ENCODE data around the gene LCK.

Gene LCK

GRCh38 chr1:32250893-32251716 is at the start of gene LCK:
LCK (plus strand) TSS chr1:32251265; CDS start chr1:32274330, 23,065 bp downstream.
- DNase-seq (ENCODE audit: low read depth in 2 of 2): peak in 1 of 2 donors; percentile 33

GRCh38 chr1:32204943-32205361 is 46.1 kb upstream of the LCK start:
- no peak for DNase-seq (ENCODE audit: low read depth in 2 of 2)

- peak; percentile 65 to 72 for DNase-seq (ENCODE audit: low read depth in 2 of 2)
Measured at GRCh38 chr1:32205401-32206370, 45.4 kb upstream of the LCK start, which contains the start of gene IQCC. IQCC (plus strand) TSS chr1:32205671; CDS start chr1:32205682, 11 bp downstream.

- DNase-seq (ENCODE audit: low read depth in 2 of 2): no peak
Measured at GRCh38 chr1:32208469-32208868, 42.6 kb upstream of the LCK start.

- DNase-seq (ENCODE audit: low read depth in 2 of 2): no peak
Measured at GRCh38 chr1:32208891-32209328, 42.2 kb upstream of the LCK start, which contains the start of gene DCDC2B. DCDC2B (plus strand) TSS chr1:32209089; CDS start chr1:32209094, 5 bp downstream.

- DNase-seq (ENCODE audit: low read depth in 2 of 2): peak in 1 of 2 donors; percentile 33
Measured at GRCh38 chr1:32215629-32216480, 35.2 kb upstream of the LCK start.

- no peak for DNase-seq (ENCODE audit: low read depth in 2 of 2)
Measured at GRCh38 chr1:32216566-32216965, 34.5 kb upstream of the LCK start.

GRCh38 chr1:32219022-32219421 is 32.0 kb upstream of the LCK start:
- no peak for DNase-seq (ENCODE audit: low read depth in 2 of 2)

- no peak for DNase-seq (ENCODE audit: low read depth in 2 of 2)
Measured at GRCh38 chr1:32220746-32221580, 30.1 kb upstream of the LCK start.

- no peak for DNase-seq (ENCODE audit: low read depth in 2 of 2)
Measured at GRCh38 chr1:32221581-32221979, 29.5 kb upstream of the LCK start.

- peak; percentile 82 to 86 for DNase-seq (ENCODE audit: low read depth in 2 of 2)
Measured at GRCh38 chr1:32221980-32222755, 28.9 kb upstream of the LCK start, which contains the start of the genes EIF3I and TMEM234. EIF3I (plus strand) TSS chr1:32222407; CDS start chr1:32222442, 35 bp downstream. TMEM234 (minus strand) TSS chr1:32222353; CDS start chr1:32222322, 31 bp downstream.

- no peak for DNase-seq (ENCODE audit: low read depth in 2 of 2)
Measured at GRCh38 chr1:32223683-32224082, 27.4 kb upstream of the LCK start.

- no peak for DNase-seq (ENCODE audit: low read depth in 2 of 2)
Measured at GRCh38 chr1:32224285-32224684, 26.8 kb upstream of the LCK start.

- no peak for DNase-seq (ENCODE audit: low read depth in 2 of 2)
Measured at GRCh38 chr1:32228771-32229170, 22.3 kb upstream of the LCK start.

GRCh38 chr1:32231843-32232432 is 19.1 kb upstream of the LCK start:
- DNase-seq (ENCODE audit: low read depth in 2 of 2): no peak

GRCh38 chr1:32232558-32233304 is 18.3 kb upstream of the LCK start:
- DNase-seq (ENCODE audit: low read depth in 2 of 2): no peak

GRCh38 chr1:32234792-32235191 is 16.3 kb upstream of the LCK start:
- no peak for DNase-seq (ENCODE audit: low read depth in 2 of 2)

GRCh38 chr1:32239337-32239736 is 11.7 kb upstream of the LCK start:
- DNase-seq (ENCODE audit: low read depth in 2 of 2): no peak
